ENCODE measurements around the gene TEC.

DNA sequence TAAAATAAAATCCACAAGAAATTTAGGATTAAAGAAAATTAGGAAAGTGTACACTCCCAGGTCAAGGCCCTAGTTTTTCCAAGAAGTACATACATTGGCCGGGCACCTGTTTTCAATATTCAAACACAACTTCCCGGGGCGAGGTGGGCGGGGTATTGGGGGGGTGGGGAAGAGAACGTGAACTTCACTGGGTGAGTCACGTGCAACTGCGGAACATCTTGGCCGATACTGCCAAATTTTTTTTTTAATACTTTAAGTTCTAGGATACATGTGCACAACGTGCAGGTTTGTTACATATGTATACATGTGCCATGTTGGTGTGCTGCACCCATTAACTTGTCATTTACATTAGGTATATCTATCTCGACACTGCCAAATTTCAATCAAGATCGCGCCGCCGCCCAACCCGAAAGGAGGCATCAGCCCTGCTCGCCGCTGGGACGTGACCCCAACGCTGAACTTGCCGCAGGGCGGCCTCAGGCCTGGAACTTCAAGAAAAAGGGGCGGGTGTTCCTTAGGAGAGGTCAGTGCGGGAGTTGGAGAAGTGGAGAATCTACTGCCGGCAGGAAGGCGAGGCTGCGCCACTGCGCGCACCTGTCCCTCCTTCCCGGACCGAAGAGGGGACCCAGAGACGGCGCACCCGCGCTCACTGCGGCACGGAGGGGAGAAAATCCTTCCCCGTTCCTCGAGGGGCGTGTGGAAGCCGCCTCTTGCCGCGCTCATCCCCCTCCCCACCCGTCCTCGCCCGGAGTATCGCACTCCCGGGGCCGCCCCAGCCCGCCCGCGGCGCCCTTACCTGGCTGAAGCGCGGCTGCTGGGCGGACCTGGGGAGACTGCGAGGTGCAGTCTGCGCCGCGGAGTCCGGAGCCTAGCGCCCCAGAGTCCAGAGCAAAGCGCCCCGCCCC lies at the start of gene TEC:
- TF ChIP-seq, protein P1, sequence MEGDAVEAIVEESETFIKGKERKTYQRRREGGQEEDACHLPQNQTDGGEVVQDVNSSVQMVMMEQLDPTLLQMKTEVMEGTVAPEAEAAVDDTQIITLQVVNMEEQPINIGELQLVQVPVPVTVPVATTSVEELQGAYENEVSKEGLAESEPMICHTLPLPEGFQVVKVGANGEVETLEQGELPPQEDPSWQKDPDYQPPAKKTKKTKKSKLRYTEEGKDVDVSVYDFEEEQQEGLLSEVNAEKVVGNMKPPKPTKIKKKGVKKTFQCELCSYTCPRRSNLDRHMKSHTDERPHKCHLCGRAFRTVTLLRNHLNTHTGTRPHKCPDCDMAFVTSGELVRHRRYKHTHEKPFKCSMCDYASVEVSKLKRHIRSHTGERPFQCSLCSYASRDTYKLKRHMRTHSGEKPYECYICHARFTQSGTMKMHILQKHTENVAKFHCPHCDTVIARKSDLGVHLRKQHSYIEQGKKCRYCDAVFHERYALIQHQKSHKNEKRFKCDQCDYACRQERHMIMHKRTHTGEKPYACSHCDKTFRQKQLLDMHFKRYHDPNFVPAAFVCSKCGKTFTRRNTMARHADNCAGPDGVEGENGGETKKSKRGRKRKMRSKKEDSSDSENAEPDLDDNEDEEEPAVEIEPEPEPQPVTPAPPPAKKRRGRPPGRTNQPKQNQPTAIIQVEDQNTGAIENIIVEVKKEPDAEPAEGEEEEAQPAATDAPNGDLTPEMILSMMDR (IDR thresholded peaks at IDR 0.05 in 4 of 5, conservative IDR thresholded peaks at IDR 0.05 in 1 of 5) = no peak
- TF ChIP-seq POLR2A (IDR thresholded peaks at IDR 0.05) = peak; percentile 62 to 65

Measured in gastrocnemius medialis (tissue), 4 donors.